NCI-H345 (cell line): ENCODE measurements around the gene PCDHA4.
A peak's percentile ranks its signal among the peaks of the same experiment; 100 is the strongest.
"Not testable (repeated sequence)": the region's sequence is repeated elsewhere in the genome, so short reads cannot be mapped to it uniquely, and the experiment has no call there.

ENCODE experiments used
- DNase-seq: peaks from one replicate; lab custom pipeline; 2025; lab: John Stamatoyannopoulos, UW

The PCDHA4 gene

DNA sequence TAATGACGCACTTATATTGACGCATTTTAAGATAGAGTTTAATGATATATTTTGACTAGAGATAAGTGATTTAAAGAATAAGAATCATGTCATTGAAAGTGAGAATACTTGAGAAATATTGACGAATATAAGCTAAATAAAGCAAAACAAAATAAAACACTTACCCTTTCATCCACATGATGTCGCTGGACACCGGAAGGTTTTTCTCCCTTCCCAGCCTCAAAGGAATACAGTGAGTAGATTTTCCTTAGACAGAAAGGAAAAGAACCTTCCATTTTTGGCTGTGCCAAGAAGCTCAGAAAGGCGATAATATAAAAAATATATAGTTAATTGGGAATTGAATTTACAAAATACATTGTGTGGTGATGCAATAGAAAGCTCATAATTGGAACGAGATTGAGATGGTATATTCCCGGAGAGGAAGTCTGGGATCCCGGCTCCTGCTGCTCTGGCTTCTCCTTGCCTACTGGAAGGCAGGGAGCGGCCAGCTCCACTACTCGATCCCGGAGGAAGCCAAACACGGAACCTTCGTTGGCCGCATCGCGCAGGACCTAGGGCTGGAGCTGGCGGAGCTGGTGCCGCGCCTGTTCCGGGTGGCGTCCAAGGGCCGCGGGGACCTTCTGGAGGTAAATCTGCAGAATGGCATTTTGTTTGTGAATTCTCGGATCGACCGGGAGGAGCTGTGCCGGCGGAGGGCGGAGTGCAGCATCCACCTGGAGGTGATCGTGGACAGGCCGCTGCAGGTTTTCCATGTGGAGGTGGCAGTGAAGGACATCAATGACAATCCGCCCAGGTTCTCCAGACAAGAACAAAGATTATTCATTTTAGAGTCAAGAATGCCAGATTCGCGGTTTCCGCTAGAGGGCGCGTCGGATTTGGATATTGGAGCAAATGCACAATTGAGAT is 14.8 kb downstream of the PCDHA4 start, which contains the start of gene PCDHA5:
TSS of gene PCDHA5 (plus strand) at position 239 of the 906 bp plus-strand sequence.
- DNase-seq: peak; percentile 85

DNA sequence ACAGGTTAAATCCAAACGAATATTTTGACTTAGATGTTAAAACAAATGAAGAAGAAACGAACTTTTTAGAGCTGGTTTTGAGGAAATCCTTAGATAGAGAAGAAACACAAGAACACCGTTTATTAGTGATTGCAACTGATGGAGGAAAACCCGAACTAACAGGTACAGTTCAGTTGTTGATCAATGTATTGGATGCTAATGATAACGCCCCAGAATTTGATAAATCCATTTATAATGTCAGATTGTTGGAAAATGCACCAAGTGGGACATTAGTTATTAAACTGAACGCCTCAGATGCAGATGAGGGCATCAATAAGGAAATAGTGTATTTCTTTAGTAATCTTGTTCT is 15.4 kb downstream of the PCDHA4 start:
- no peak for DNase-seq

DNA sequence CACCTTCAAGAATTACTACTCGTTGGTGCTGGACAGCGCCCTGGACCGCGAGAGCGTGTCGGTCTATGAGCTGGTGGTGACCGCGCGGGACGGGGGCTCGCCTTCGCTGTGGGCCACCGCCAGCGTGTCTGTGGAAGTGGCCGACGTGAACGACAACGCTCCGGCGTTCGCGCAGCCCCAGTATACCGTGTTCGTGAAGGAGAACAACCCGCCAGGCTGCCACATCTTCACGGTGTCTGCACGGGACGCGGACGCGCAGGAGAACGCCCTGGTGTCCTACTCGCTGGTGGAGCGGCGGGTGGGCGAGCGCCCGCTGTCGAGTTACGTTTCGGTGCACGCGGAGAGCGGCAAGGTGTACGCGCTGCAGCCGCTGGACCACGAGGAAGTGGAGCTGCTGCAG is 16.1 kb downstream of the PCDHA4 start:
- not testable (repeated sequence) for DNase-seq

DNA sequence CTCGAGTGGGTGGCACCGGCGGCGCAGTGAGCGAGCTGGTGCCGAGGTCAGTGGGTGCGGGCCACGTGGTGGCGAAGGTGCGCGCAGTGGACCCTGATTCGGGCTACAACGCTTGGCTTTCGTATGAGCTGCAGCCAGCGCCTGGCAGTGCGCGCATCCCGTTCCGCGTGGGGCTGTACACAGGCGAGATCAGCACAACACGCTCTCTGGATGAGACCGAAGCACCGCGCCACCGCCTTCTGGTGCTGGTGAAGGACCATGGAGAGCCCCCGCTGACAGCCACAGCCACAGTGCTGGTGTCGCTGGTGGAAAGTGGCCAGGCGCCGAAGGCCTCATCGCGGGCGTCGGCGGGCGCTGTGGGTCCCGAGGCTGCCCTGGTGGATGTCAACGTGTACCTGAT is 16.6 kb downstream of the PCDHA4 start:
- no peak for DNase-seq

DNA sequence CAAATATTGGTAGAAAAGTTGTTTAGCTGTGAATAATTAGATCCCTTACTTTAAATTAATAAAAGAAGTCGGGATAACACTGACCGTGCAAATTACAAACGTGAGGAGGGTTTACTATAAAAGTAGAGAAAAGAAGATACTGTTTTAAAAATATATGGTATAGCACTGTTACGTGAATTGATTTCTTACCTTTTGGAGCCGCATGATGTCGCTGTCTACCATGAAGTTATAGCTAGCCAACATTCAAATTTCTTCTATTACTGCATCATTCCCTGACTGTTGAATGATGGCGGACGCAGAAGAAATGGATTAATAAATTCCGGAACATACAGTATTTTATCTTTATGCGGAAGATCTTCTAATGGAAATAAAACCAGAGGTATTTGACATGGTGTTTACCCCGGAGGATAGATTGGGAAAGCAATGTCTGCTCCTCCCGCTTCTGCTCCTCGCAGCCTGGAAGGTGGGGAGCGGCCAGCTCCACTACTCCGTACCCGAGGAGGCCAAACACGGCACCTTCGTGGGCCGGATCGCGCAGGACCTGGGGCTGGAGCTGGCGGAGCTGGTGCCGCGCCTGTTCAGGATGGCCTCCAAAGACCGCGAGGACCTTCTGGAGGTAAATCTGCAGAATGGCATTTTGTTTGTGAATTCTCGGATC is 21.0 kb downstream of the PCDHA4 start, which contains the start of gene PCDHA6:
TSS of gene PCDHA6 (plus strand) at position 257 of the 658 bp plus-strand sequence. CDS start at position 389, 132 bp downstream.
- no peak for DNase-seq

DNA sequence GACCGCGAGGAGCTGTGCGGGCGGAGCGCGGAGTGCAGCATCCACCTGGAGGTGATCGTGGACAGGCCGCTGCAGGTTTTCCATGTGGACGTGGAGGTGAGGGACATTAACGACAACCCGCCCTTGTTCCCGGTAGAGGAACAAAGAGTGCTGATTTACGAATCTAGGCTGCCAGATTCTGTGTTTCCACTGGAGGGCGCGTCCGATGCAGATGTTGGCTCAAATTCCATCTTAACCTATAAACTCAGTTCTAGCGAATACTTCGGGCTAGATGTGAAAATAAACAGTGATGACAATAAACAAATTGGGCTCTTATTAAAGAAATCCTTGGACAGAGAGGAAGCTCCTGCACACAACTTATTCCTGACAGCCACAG is 21.5 kb downstream of the PCDHA4 start:
- no peak for DNase-seq

DNA sequence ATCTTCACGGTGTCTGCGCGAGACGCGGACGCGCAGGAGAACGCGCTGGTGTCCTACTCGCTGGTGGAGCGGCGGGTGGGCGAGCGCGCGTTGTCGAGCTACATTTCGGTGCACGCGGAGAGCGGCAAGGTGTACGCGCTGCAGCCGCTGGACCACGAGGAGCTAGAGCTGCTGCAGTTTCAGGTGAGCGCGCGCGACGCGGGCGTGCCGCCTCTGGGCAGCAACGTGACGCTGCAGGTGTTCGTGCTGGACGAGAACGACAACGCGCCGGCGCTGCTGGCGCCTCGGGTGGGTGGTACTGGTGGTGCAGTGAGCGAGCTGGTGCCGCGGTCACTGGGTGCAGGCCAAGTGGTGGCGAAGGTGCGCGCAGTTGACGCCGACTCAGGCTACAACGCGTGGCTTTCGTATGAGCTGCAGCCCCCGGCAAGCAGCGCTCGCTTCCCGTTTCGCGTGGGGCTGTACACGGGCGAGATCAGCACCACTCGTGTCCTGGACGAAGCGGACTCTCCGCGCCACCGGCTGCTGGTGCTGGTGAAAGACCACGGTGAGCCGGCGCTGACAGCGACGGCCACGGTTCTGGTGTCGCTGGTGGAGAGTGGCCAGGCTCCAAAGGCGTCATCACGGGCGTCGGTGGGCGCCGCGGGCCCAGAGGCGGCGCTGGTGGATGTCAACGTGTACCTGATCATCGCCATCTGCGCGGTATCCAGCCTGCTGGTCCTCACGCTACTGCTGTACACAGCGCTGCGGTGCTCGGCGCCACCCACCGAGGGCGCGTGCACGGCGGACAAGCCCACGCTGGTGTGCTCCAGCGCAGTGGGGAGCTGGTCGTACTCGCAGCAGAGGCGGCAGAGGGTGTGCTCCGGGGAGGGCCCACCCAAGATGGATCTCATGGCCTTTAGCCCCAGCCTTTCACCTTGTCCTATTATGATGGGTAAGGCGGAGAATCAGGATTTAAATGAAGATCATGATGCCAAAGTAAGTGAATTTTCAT is 22.9 kb downstream of the PCDHA4 start:
- DNase-seq: not testable (repeated sequence)

DNA sequence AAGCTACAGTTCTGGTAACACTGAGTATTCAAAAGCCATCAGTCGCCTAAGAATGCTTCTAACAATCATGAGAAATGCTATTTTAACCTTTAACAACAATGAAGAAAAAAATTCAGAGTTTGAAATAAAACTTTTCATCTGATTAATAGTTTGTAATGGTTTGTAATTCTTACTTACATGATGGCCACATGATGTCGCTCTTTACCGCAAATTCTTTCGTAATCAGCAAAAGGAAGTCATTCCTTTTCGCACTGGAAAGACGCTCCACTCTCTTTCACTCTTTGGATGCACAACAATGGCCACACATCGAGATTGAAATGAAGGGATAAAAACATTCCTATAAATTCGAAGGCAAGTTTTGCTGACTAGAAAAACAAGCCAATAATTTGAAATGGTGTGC is 27.1 kb downstream of the PCDHA4 start, which contains the start of gene PCDHA7:
TSS of gene PCDHA7 (plus strand) at position 277 of the 400 bp plus-strand sequence. CDS start at position 392, 115 bp downstream.
- DNase-seq: peak; percentile 39

DNA sequence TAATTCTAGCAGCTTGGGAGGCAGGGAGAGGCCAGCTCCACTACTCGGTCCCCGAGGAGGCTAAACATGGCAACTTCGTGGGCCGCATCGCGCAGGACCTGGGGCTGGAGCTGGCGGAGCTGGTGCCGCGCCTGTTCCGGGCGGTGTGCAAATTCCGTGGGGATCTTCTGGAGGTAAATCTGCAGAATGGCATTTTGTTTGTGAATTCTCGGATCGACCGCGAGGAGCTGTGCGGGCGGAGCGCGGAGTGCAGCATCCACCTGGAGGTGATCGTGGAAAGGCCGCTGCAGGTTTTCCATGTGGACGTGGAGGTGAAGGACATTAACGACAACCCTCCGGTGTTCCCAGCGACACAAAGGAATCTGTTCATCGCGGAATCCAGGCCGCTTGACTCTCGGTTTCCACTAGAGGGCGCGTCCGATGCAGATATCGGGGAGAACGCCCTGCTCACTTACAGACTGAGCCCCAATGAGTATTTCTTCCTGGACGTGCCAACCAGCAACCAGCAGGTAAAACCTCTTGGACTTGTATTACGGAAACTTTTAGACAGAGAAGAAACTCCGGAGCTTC is 27.7 kb downstream of the PCDHA4 start:
- peak; percentile 21 for DNase-seq

DNA sequence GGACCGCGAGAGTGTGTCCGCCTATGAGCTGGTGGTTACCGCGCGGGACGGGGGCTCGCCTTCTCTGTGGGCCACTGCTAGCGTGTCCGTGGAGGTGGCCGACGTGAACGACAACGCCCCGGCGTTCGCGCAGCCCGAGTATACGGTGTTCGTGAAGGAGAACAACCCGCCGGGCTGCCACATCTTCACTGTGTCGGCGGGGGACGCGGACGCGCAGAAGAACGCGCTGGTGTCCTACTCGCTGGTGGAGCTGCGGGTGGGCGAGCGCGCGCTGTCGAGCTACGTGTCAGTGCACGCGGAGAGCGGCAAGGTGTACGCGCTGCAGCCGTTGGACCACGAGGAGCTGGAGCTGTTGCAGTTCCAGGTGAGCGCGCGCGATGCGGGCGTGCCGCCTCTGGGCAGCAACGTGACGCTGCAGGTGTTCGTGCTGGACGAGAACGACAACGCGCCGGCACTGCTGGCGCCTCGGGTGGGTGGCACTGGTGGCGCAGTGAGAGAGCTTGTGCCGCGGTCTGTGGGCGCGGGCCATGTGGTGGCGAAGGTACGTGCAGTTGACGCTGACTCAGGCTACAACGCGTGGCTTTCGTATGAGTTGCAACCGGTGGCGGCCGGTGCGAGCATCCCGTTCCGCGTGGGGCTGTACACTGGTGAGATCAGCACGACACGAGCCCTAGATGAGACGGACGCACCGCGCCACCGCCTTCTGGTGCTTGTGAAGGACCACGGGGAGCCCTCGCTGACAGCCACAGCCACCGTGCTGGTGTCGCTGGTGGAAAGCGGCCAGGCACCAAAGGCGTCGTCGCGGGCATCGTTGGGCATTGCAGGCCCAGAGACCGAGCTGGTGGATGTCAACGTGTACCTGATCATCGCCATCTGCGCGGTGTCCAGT is 29.0 kb downstream of the PCDHA4 start:
- no peak for DNase-seq

DNA sequence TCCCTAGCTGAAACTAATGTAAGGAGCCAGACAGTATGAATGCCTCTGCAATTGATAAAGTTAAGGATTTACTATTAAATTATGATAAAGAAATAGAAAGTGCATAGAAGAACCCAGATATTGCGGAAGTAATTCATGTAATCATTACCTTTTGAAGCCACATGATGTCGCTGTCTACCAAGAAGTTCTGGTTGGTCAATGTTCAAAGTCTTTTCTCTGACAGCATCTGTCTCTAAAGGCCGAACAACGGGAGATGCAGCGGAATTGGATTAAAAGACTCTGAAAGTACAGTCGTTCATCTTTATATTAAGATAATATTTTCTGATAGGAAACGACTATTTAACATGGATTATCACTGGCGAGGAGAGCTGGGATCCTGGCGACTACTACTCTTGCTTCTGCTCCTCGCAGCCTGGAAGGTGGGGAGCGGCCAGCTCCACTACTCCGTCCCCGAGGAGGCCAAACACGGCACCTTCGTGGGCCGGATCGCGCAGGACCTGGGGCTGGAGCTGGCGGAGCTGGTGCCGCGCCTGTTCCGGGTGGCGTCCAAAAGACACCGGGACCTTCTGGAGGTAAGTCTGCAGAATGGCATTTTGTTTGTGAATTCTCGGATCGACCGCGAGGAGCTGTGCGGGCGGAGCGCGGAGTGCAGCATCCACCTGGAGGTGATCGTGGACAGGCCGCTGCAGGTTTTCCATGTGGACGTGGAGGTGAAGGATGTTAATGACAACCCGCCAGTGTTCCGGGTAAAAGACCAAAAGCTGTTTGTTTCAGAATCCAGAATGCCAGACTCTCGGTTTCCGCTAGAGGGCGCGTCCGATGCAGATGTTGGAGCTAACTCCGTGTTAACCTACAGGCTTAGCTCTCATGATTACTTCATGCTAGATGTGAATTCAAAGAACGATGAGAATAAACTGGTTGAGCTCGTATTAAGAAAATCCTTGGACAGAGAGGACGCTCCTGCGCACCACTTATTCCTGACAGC is 34.4 kb downstream of the PCDHA4 start, which contains the start of gene PCDHA8:
TSS of gene PCDHA8 (plus strand) at position 210 of the 985 bp plus-strand sequence. CDS start at position 345, 135 bp downstream.
- DNase-seq: no peak

DNA sequence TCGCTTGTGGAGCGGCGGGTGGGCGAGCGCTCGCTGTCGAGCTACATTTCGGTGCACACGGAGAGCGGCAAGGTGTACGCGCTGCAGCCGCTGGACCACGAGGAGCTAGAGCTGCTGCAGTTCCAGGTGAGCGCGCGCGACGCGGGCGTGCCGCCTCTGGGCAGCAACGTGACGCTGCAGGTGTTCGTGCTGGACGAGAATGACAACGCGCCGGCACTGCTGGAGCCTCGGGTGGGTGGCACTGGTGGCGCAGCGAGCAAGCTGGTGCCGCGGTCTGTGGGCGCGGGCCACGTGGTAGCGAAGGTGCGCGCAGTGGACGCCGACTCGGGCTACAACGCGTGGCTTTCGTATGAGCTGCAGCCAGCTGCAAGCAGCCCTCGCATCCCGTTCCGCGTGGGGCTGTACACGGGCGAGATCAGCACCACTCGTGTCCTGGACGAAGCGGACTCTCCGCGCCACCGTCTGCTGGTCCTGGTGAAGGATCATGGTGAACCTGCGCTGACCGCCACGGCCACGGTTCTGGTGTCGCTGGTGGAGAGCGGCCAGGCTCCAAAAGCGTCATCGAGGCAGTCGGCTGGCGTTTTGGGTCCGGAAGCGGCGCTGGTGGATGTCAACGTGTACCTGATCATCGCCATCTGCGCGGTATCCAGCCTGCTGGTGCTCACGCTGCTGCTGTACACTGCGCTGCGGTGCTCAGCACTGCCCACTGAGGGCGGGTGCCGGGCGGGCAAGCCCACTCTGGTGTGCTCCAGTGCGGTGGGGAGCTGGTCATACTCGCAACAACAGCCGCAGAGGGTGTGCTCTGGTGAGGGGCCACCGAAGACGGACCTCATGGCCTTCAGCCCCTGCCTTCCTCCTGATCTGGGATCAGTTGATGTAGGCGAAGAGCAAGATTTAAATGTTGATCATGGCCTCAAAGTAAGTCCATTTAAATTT is 36.2 kb downstream of the PCDHA4 start:
- no peak for DNase-seq

DNA sequence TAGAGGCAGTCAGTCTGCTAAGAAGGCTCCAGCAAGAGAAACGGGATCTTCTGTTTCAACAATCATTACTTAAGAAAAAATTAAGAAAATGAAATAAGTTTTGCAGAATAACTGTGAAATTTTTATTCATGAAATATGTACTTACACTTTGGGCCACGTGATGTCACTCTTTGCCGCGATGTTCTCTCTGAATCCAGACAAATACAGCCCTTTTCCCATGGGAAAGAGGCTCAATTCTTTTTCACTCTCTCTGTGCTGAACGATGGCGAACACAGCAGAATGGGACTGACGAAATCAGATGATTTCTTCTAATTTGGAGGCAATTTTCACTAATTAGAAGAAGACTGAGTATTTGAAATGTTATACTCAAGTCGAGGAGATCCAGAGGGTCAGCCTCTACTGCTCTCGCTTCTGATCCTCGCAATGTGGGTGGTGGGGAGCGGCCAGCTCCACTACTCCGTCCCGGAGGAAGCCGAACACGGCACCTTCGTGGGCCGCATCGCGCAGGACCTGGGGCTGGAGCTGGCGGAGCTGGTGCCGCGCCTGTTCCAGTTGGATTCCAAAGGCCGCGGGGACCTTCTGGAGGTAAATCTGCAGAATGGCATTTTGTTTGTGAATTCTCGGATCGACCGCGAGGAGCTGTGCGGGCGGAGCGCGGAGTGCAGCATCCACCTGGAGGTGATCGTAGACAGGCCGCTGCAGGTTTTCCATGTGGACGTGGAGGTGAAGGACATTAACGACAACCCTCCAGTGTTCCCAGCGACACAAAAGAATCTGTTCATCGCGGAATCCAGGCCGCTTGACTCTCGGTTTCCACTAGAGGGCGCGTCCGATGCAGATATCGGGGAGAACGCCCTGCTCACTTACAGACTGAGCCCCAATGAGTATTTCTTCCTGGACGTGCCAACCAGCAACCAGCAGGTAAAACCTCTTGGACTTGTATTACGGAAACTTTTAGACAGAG is 41.6 kb downstream of the PCDHA4 start, which contains the start of gene PCDHA9:
TSS of gene PCDHA9 (plus strand) at position 244 of the 964 bp plus-strand sequence. CDS start at position 358, 114 bp downstream.
- not testable (repeated sequence) for DNase-seq

DNA sequence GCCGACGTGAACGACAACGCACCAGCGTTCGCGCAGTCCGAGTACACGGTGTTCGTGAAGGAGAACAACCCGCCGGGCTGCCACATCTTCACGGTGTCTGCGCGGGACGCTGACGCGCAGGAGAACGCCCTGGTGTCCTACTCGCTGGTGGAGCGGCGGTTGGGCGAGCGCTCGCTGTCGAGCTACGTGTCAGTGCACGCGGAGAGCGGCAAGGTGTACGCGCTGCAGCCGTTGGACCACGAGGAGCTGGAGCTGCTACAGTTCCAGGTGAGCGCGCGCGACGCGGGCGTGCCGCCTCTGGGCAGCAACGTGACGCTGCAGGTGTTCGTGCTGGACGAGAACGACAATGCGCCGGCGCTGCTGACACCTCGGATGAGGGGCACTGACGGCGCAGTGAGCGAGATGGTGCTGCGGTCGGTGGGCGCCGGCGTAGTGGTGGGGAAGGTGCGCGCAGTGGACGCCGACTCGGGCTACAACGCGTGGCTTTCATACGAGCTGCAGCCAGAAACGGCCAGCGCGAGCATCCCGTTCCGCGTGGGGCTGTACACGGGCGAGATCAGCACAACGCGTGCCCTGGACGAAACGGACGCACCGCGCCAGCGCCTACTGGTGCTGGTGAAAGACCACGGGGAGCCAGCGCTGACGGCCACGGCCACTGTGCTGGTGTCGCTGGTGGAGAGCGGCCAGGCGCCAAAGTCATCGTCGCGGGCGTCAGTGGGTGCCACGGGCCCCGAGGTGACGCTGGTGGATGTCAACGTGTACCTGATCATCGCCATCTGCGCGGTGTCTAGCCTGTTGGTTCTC is 43.2 kb downstream of the PCDHA4 start:
- DNase-seq: not testable (repeated sequence)

DNA sequence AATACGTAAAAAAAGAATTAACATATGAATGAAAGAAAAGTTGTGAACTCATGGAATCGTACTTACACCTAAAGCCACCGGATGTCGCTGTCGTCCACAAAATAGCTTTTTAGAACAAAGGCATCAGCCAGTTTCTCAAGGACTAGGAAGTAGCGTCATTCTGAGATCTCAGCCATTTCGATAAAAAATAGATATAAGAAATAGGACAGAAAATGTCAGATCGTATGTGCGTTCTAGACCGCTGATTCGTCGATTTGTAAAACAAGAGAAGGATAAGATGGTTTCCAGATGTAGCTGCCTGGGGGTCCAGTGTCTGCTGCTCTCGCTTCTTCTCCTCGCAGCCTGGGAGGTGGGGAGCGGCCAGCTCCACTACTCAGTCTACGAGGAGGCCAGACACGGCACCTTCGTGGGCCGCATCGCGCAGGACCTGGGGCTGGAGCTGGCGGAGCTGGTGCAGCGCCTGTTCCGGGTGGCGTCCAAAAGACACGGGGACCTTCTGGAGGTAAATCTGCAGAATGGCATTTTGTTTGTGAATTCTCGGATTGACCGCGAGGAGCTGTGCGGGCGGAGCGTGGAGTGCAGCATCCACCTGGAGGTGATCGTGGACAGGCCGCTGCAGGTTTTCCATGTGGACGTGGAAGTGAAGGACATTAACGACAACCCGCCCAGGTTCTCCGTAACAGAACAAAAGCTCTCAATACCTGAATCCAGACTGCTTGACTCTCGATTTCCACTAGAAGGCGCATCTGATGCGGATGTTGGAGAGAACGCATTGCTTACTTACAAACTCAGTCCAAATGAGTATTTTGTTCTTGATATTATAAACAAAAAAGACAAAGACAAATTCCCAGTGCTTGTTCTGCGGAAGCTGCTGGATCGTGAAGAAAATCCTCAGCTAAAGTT is 49.2 kb downstream of the PCDHA4 start, which contains the start of gene PCDHA10:
TSS of gene PCDHA10 (plus strand) at position 126 of the 903 bp plus-strand sequence. CDS start at position 278, 152 bp downstream.
- no peak for DNase-seq
